Gastrocnemius medialis (tissue), 4 donors: ENCODE data around the gene HLTF. TPM values are rescaled to one million over a fixed set of nuclear protein-coding genes. Genes with fewer than 3 reads are reported as not detected.

ENCODE experiments used
- ATAC-seq, 2 donors: fragments of 150-250 bp; one replicate each; pipeline ENCODE4 v1.9.1; 2016
- DNase-seq, 2 donors: peaks; one replicate each; pipeline ENCODE4 v3.0.0-alpha.2; 2019
- H3K27ac ChIP-seq, 4 donors: fragments of 200-600 bp; sonication (generic); 1 replicate in 1 of 4; 2 replicates in 3 of 4; pipeline ENCODE4 v1.5.1; 2016 to 2018; ENCODE audit warnings: mild to moderate bottlenecking in 2 of 4, moderate library complexity in 1 of 4
- H3K27me3 ChIP-seq, 3 donors: fragments of 200-600 bp; sonication (generic) in 2 of 3; 1 replicate in 1 of 3; 2 replicates in 2 of 3; pipeline versions ENCODE4 v1.5.1 to v1.6.0; 2016 to 2019; ENCODE audit warnings: mild to moderate bottlenecking in 1 of 3, moderate library complexity in 1 of 3
- H3K36me3 ChIP-seq, 2 donors: fragments of 200-600 bp; sonication (generic) in 1 of 2; one replicate each; pipeline ENCODE4 v1.5.1; 2017 to 2018
- H3K4me1 ChIP-seq, 2 donors: fragments of 200-600 bp; sonication (generic) in 1 of 2; one replicate each; pipeline ENCODE4 v1.5.1; 2016 to 2017; ENCODE audit warnings: mild to moderate bottlenecking in 2 of 2
- H3K4me3 ChIP-seq, 4 donors: fragments of 200-600 bp; sonication (generic) in 3 of 4; 1 replicate in 1 of 4; 2 replicates in 3 of 4; pipeline ENCODE4 v1.5.1; 2016 to 2019; ENCODE audit warnings: mild to moderate bottlenecking in 2 of 4
- H3K9me3 ChIP-seq, 3 donors: fragments of 200-600 bp; sonication (generic) in 2 of 3; 1 replicate in 1 of 3; 2 replicates in 2 of 3; pipeline ENCODE4 v1.5.1; 2016 to 2019
- CTCF ChIP-seq, 5 experiments: fragments of 450-650 bp in 3 of 5; fragments of 200-600 bp in 2 of 5; sonication (generic) in 2 of 5; IDR thresholded peaks in 4 of 5; conservative IDR thresholded peaks in 1 of 5; 1 replicate in 4 of 5; 2 replicates in 1 of 5; pipeline ENCODE4 v1.5.1; 2016 to 2019; ENCODE audit warnings: antibody characterized with exemption in 5 of 5, mild to moderate bottlenecking in 3 of 5, moderate library complexity in 3 of 5
- POLR2A ChIP-seq, 2 donors: fragments of 450-650 bp; IDR thresholded peaks; one replicate each; pipeline ENCODE4 v1.6.1; 2017; ENCODE audit warnings: antibody characterized with exemption in 2 of 2, mild to moderate bottlenecking in 2 of 2, moderate library complexity in 2 of 2
- in situ Hi-C, 4 donors: fragments of 200-750 bp; cut with MboI; loops; one replicate each; pipeline versions ENCODE4 v1.15.0 to v1.8.0; 2017; ENCODE audit warnings: low sequenced_read_pairs in 4 of 4
- intact Hi-C: fragments of 100-400 bp; cut with DNase I; formaldehyde crosslinking; loops from one replicate; pipeline ENCODE4 v1.15.1; 2023; ENCODE audit warnings: low total_unique reads
- total RNA-seq, 4 donors: library from RNA; depleted of rRNA; stranded (reverse); fragments of >200 nt; gene quantifications; one replicate each; pipeline versions ENCODE4 v1.1.0 to v1.2.3, GENCODE V29; 2016

HLTF gene
- total RNA-seq, 4 donors from 2014 or later: 2.8 to 11.0 (median 5.9) TPM

DNA sequence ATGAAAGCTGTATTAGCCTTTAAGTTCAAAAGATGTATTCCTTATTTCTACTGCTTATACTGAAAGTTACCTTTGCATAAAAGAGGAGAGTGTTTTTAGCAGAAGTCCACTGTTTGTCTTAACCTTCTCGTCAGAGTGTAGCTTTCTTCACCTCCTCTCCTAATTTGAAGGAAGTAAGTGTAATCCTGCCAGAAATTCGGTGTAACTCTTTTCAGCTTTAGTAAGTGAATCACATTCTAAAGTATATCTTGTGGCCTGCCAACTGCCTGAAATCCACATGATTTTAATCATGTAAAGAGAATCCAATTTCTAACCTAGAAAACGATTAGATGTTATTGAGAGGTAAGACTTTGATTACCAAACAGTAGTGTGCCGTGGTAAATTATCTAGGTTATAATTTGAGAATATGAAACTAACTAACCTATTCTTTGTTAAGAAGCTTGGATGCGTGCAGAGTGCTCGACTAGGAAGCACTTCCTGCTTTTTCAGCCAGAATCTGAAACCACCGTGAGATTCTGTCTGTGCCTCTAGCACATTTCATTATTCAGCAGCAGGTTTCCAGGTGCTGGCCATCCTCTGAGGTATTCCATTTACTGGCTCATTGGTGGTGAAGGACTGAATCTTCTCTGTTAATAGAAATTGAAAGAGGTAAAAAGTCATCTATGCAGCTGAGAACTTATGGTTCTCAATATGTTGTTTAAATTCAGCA lies 87.5 kb downstream of the HLTF start:
- intact Hi-C loops: no loop called here
- no peak for ATAC-seq

DNA sequence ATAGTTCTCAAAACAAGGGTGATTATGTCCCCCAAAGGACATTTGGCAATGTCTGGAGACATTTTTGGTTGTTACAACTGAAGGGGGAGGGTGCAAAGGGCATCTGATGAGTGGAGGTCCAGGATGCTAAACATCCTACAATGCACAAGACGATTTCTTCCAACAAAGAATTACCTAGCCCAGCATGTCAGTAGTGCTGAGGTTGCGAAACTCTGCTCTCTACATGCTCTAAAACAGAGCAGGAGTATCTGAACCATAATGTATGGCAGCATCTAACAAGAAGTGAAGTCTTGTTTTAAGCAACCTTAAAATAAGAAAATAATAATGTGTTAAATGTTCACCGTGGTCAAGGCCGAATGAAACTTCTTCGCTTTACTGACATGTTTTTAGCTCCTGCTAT lies 88.0 kb downstream of the HLTF start:
- ATAC-seq (no peak), DNase-seq (no peak)
- Histone ChIP-seq H3K4me3 (no peak overlapping the region), H3K36me3 (peaks cover 3 to 69% of the 10 kb centered on the region in 2 donors), H3K9me3 (no peaks in the 10 kb centered on the region), H3K27me3 (no peaks in the 10 kb centered on the region), H3K27ac (peak overlapping the region; percentile 98 to 100 (median 100)), H3K4me1 (peaks cover 59 to 64% of the 10 kb centered on the region in 2 donors)
- TF ChIP-seq POLR2A (IDR thresholded peaks at IDR 0.05): no peak
- TF ChIP-seq CTCF (IDR thresholded peaks at IDR 0.05 in 4 of 5, conservative IDR thresholded peaks at IDR 0.05 in 1 of 5): no peak
- intact Hi-C loops (no loop called here), in situ Hi-C loops (no loop called here)

More for the DNA sequence above, 87.5 kb downstream of the HLTF start:
- H3K27me3 ChIP-seq: no peaks in the 10 kb centered on the region
- no peaks in the 10 kb centered on the region for H3K9me3 ChIP-seq
- DNase-seq: no peak
- H3K4me1 ChIP-seq: peaks cover 58 to 64% of the 10 kb centered on the region in 2 donors
- peaks cover 3 to 67% of the 10 kb centered on the region in 2 donors for H3K36me3 ChIP-seq
- TF ChIP-seq CTCF (IDR thresholded peaks at IDR 0.05 in 4 of 5, conservative IDR thresholded peaks at IDR 0.05 in 1 of 5): no peak
- in situ Hi-C loops: no loop called here
- peak overlapping the region; percentile 98 to 100 (median 100) for H3K27ac ChIP-seq
- H3K4me3 ChIP-seq: no peak overlapping the region

GRCh38 chr3:148997623-148998022 lies 88.7 kb downstream of the HLTF start:
- no peak for ATAC-seq
- peak overlapping the region; percentile 98 to 100 (median 100) for H3K27ac ChIP-seq
- no peaks in the 10 kb centered on the region for H3K27me3 ChIP-seq
- no peaks in the 10 kb centered on the region for H3K9me3 ChIP-seq
- no peak for TF ChIP-seq POLR2A (IDR thresholded peaks at IDR 0.05)
- no peak for TF ChIP-seq CTCF (IDR thresholded peaks at IDR 0.05 in 4 of 5, conservative IDR thresholded peaks at IDR 0.05 in 1 of 5)
- H3K4me1 ChIP-seq: peaks cover 64 to 66% of the 10 kb centered on the region in 2 donors
- no peak for DNase-seq
- H3K4me3 ChIP-seq: no peak overlapping the region
- in situ Hi-C loops: no loop called here
- intact Hi-C loops: no loop called here
- peaks cover 3 to 69% of the 10 kb centered on the region in 2 donors for H3K36me3 ChIP-seq

DNA sequence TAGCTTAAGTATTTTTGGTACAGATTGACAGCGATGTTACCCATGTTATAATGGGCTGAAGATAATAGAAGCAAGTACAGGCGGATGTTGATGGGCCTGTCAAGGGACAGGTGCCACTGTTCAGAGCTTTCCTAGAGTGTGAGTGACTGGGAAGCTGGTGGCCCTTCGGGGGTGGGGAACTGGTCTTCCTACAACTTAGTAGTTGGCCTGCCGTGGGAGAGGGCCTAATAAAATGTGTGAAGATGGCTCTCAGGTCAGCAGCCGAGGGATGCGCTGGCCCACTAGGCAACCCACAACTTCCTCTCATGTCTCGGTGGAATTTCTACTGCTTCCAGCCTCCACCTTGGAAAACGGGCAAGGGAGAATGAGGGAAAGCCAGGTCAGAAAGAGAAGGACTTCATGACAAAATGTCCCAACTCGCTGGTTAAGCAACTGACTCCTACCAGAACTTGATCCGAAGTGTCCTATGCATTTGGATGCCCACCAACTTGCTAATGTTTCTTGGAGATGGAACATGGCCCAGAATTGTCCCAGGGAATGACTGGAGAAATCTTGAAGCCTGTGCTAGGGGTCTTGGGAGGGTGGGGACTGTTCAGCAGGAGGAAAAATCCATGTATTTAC lies 93.6 kb downstream of the HLTF start:
- no peaks in the 10 kb centered on the region for H3K27me3 ChIP-seq
- peaks cover 20 to 29% of the 10 kb centered on the region in 2 donors for H3K4me1 ChIP-seq
- intact Hi-C loops (no loop called here), in situ Hi-C loops (no loop called here)
- H3K36me3 ChIP-seq: peaks cover 3 to 40% of the 10 kb centered on the region in 2 donors
- H3K27ac ChIP-seq: peak overlapping the region; percentile 98 to 100 (median 100)
- ATAC-seq (peak; percentile 59 to 63), DNase-seq (peak; percentile 60 to 68)
- H3K4me3 ChIP-seq: peak overlapping the region; percentile 77 to 99 (median 96)
- H3K9me3 ChIP-seq: no peaks in the 10 kb centered on the region
- TF ChIP-seq POLR2A (IDR thresholded peaks at IDR 0.05) (peak; percentile 28 to 51), CTCF (IDR thresholded peaks at IDR 0.05 in 4 of 5, conservative IDR thresholded peaks at IDR 0.05 in 1 of 5) (no peak)
